Hepatocyte (in vitro differentiated cells): ENCODE measurements around the gene ADAR.

Experiments
- EZH2 ChIP-seq: fragments of 200-600 bp; sonication (generic); IDR thresholded peaks from 2 replicates; pipeline ENCODE4 v1.6.1; 2016; ENCODE audit warnings: antibody characterized with exemption, mild to moderate bottlenecking, borderline replicate concordance
- TF ChIP-seq, protein P1 (sequence below): fragments of 200-600 bp; sonication (generic); IDR thresholded peaks from 2 replicates; pipeline ENCODE4 v1.5.1; 2016; ENCODE audit warnings: antibody characterized with exemption, mild to moderate bottlenecking; ENCODE audit not compliant: poor library complexity

DNA sequence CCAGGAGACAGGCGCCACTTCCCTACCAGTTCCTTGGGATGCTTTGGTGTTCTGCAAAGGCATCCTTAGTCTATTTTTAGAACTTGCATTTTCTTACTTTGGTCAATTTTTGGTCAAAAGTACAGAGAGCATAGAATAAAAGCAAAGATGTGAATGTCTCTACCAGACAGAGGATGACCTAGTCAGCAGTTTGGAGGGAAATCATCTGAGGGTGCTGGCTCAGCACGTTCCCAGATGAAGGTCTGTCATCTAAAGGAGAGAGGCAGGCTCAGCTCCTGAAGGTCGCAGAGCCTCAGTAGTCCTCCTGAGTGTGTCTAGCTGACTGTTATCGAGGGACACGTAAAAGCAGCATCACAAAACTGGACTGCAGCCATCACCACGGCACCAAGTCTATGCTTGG, 25.1 kb downstream of the ADAR start:
- TF ChIP-seq EZH2: no peak
- TF ChIP-seq, protein P1, sequence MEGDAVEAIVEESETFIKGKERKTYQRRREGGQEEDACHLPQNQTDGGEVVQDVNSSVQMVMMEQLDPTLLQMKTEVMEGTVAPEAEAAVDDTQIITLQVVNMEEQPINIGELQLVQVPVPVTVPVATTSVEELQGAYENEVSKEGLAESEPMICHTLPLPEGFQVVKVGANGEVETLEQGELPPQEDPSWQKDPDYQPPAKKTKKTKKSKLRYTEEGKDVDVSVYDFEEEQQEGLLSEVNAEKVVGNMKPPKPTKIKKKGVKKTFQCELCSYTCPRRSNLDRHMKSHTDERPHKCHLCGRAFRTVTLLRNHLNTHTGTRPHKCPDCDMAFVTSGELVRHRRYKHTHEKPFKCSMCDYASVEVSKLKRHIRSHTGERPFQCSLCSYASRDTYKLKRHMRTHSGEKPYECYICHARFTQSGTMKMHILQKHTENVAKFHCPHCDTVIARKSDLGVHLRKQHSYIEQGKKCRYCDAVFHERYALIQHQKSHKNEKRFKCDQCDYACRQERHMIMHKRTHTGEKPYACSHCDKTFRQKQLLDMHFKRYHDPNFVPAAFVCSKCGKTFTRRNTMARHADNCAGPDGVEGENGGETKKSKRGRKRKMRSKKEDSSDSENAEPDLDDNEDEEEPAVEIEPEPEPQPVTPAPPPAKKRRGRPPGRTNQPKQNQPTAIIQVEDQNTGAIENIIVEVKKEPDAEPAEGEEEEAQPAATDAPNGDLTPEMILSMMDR: no peak
